ENCODE data around the gene NEXN.

DNA sequence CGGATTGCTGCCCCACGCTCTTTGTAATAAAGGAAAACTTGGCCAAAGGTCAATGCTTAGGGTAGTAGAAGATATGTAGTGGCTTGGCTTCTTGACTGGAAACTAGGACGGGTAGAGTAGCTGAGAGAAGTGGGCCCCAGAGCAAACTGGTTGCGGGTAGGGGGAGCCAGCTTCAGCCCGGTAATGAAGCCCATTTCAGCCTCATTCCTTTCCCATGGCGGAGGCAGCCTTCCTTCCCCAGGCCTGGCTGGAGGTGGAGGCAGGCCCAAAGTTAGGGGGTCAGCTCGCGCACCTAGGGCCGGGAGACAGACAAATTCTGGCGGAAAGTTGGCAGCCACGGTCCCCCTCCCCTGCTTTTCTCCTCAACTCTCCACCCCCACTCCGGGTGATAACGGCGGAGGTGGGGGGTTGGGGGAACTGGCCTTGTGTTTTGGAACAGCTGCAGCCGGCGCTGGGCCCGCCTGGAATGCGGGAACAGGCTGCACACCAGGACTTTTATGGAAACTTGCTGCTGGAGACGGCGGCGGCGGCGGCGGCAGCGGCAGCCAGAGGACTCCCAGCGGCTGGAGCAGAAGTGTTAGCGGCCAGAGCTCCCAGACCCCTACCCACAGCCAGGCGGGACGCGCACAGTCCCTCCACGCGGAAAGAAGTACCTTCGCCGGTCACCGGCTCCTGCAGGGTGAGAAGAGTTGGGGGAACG is at the start of gene NEXN:
- TF ChIP-seq, protein P1, sequence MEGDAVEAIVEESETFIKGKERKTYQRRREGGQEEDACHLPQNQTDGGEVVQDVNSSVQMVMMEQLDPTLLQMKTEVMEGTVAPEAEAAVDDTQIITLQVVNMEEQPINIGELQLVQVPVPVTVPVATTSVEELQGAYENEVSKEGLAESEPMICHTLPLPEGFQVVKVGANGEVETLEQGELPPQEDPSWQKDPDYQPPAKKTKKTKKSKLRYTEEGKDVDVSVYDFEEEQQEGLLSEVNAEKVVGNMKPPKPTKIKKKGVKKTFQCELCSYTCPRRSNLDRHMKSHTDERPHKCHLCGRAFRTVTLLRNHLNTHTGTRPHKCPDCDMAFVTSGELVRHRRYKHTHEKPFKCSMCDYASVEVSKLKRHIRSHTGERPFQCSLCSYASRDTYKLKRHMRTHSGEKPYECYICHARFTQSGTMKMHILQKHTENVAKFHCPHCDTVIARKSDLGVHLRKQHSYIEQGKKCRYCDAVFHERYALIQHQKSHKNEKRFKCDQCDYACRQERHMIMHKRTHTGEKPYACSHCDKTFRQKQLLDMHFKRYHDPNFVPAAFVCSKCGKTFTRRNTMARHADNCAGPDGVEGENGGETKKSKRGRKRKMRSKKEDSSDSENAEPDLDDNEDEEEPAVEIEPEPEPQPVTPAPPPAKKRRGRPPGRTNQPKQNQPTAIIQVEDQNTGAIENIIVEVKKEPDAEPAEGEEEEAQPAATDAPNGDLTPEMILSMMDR (IDR thresholded peaks at IDR 0.05; ENCODE audit: insufficient read depth, low read depth, low read length), result no peak
- TF ChIP-seq EZH2 (IDR thresholded peaks at IDR 0.05; ENCODE audit: insufficient read depth, low read length), result no peak
